SIG-M5 treated with dmso at 0.1 percent for 504 hours (cell line): ENCODE data around the gene SMC1A.
"Not testable (repeated sequence)": the region's sequence is repeated elsewhere in the genome, so short reads cannot be mapped to it uniquely, and the experiment has no call there.

Source experiments
- DNase-seq: peaks from one replicate; lab custom pipeline; 2025; ENCODE audit not compliant: unreplicated experiment; lab: John Stamatoyannopoulos, UW

The SMC1A gene

GRCh38 chrX:53422086-53422860, at the start of gene SMC1A:
TSS of gene SMC1A (minus strand) at chrX:53422654. CDS start at chrX:53422600, 54 bp downstream.
- DNase-seq: peak; percentile 95

- no peak for DNase-seq
Measured at GRCh38 chrX:53471346-53471745, 48.9 kb upstream of the SMC1A start.

GRCh38 chrX:53468659-53469058, 46.2 kb upstream of the SMC1A start:
- DNase-seq: not testable (repeated sequence)

GRCh38 chrX:53458082-53458481, 35.6 kb upstream of the SMC1A start:
- no peak for DNase-seq

GRCh38 chrX:53456254-53456653, 33.8 kb upstream of the SMC1A start:
- DNase-seq: peak; percentile 23

GRCh38 chrX:53452812-53453211, 30.4 kb upstream of the SMC1A start:
- no peak for DNase-seq

GRCh38 chrX:53449632-53450031, 27.2 kb upstream of the SMC1A start:
- DNase-seq: no peak

GRCh38 chrX:53447441-53447840, 25.0 kb upstream of the SMC1A start:
- DNase-seq: no peak

GRCh38 chrX:53445977-53446376, 23.5 kb upstream of the SMC1A start:
- peak; percentile 36 for DNase-seq

- DNase-seq: peak; percentile 78
Measured at GRCh38 chrX:53442322-53442631, 19.8 kb upstream of the SMC1A start.

- DNase-seq: peak; percentile 68
Measured at GRCh38 chrX:53441531-53442321, 19.3 kb upstream of the SMC1A start.

GRCh38 chrX:53440621-53441517, 18.4 kb upstream of the SMC1A start:
- peak; percentile 85 for DNase-seq

- DNase-seq: peak; percentile 58
Measured at GRCh38 chrX:53440101-53440500, 17.6 kb upstream of the SMC1A start.

GRCh38 chrX:53438832-53439230, 16.4 kb upstream of the SMC1A start:
- no peak for DNase-seq

- no peak for DNase-seq
Measured at GRCh38 chrX:53438174-53438831, 15.8 kb upstream of the SMC1A start.

GRCh38 chrX:53437206-53437605, 14.8 kb upstream of the SMC1A start:
- no peak for DNase-seq

- peak; percentile 69 for DNase-seq
Measured at GRCh38 chrX:53435997-53436396, 13.5 kb upstream of the SMC1A start.

- DNase-seq: peak; percentile 91
Measured at GRCh38 chrX:53433651-53434639, 11.5 kb upstream of the SMC1A start, which contains the start of gene HSD17B10. TSS of gene HSD17B10 (minus strand) at chrX:53434370. CDS start at chrX:53434345, 25 bp downstream.

- no peak for DNase-seq
Measured at GRCh38 chrX:53430231-53430630, 7.8 kb upstream of the SMC1A start.

GRCh38 chrX:53429755-53430154, 7.3 kb upstream of the SMC1A start:
- no peak for DNase-seq
